K562 (cell line): ENCODE measurements around the gene PKD1L1. TPM values are rescaled to one million over a fixed set of nuclear protein-coding genes. Genes with fewer than 3 reads are reported as not detected.

Source experiments
- ATAC-seq: fragments of 200-7000 bp; cut with Tn5 transposase; 3 replicates; pipeline ENCODE4 v1.9.1; 2020; ENCODE audit warnings: moderate library complexity
- BruUV-seq: library from RNA; stranded (reverse); fragments of 400-500 nt; replicated peaks from 2 replicates; lab custom pipeline; 2021; lab: Mats Ljungman, UMichigan
- CTCF ChIA-PET: fragments of 300-600 bp; formaldehyde crosslinking; extraction: SDS; loops from one replicate; lab custom pipeline; 2021; ENCODE audit warnings: low intra/inter-chr PET ratio; lab: Yijun Ruan, JAX
- POLR2A ChIA-PET: fragments of 300-600, 350-650 bp; sonication (Branson Sonifier 250); formaldehyde crosslinking; extraction: SDS; loops from one replicate; lab custom pipeline; 2021; ENCODE audit warnings: antibody characterized with exemption, inconsistent platforms; lab: Yijun Ruan, JAX
- DNase-seq, 4 experiments: peaks; one replicate each; pipeline versions ENCODE4 v3.0.0 to v3.0.0-alpha.2; 2011 to 2018; ENCODE audit warnings: low spot score in 3 of 4, mixed read lengths in 3 of 4; ENCODE audit errors: extremely low read depth in 1 of 4
- FAIRE-seq: peaks from 2 replicates; lab custom pipeline; 2011; peaks lifted over from hg19 to GRCh38; lab: Jason Lieb, UNC
- H2AFZ ChIP-seq: 2 replicates; pipeline ENCODE4 v1.6.0; 2011; ENCODE audit warnings: low read depth, low read length, control low read depth, inconsistent platforms
- H3K27ac ChIP-seq: fragments of 200-600 bp; 3 replicates; pipeline ENCODE4 v1.8.0; 2011; ENCODE audit warnings: low read depth, mild to moderate bottlenecking, control low read depth, inconsistent platforms, low read length, moderate library complexity, mixed read lengths; ENCODE audit errors: extremely low read depth
- H3K27me3 ChIP-seq, 2 experiments: fragments of 300-600 bp in 1 of 2; 2 replicates in 1 of 2; 3 replicates in 1 of 2; pipeline versions ENCODE4 v1.6.0 to v1.8.0; 2011; ENCODE audit warnings: inconsistent platforms in 2 of 2, low read length in 2 of 2, mild to moderate bottlenecking in 1 of 2, mixed read lengths in 1 of 2, moderate library complexity in 1 of 2; ENCODE audit not compliant: control insufficient read depth in 2 of 2, insufficient read depth in 2 of 2
- H3K36me3 ChIP-seq: fragments of 300-600 bp; 3 replicates; pipeline ENCODE4 v1.8.0; 2011; ENCODE audit warnings: mild to moderate bottlenecking, low read length, inconsistent platforms; ENCODE audit not compliant: control insufficient read depth, insufficient read depth
- H3K4me1 ChIP-seq, 2 experiments: fragments of 200-600 bp in 1 of 2; replicated peaks in 1 of 2; 2 replicates in 1 of 2; 3 replicates in 1 of 2; pipeline versions ENCODE4 v1.5.1 to v1.8.0; 2011; ENCODE audit warnings: inconsistent platforms in 2 of 2, low read length in 2 of 2, mild to moderate bottlenecking in 1 of 2, mixed read lengths in 1 of 2, moderate library complexity in 1 of 2; ENCODE audit not compliant: control insufficient read depth in 2 of 2, insufficient read depth in 2 of 2
- H3K4me2 ChIP-seq: 2 replicates; pipeline ENCODE4 v1.6.1; 2011; ENCODE audit warnings: low read length, control low read depth, inconsistent platforms, mixed read lengths; ENCODE audit not compliant: insufficient read depth
- H3K4me3 ChIP-seq: fragments of 200-600 bp; sonication (generic), shearing (Covaris generic); 2 replicates; pipeline ENCODE4 v1.5.1; 2016; ENCODE audit warnings: control low read depth, inconsistent platforms
- H3K79me2 ChIP-seq: fragments of 200-600 bp; 3 replicates; pipeline ENCODE4 v1.8.0; 2011; ENCODE audit warnings: low read length, inconsistent platforms; ENCODE audit not compliant: control insufficient read depth, insufficient read depth
- H3K9ac ChIP-seq, 2 experiments: 2 replicates each; pipeline versions ENCODE4 v1.6.0 to v1.6.1; 2011; ENCODE audit warnings: low read depth in 2 of 2, low read length in 2 of 2, control low read depth in 1 of 2, inconsistent platforms in 1 of 2, mild to moderate bottlenecking in 1 of 2, mixed read lengths in 1 of 2; ENCODE audit not compliant: insufficient read depth in 1 of 2
- H3K9me1 ChIP-seq: one replicate; pipeline ENCODE4 v1.6.0; 2011; ENCODE audit warnings: inconsistent platforms, mild to moderate bottlenecking, low read length, moderate library complexity; ENCODE audit not compliant: control insufficient read depth, insufficient read depth
- H3K9me3 ChIP-seq: replicated peaks from 2 replicates; pipeline ENCODE4 v1.5.1; 2011; ENCODE audit warnings: low read depth, low read length, inconsistent platforms; ENCODE audit not compliant: control insufficient read depth, insufficient read depth
- H4K20me1 ChIP-seq: replicated peaks from 2 replicates; pipeline ENCODE4 v1.6.1; 2011; ENCODE audit warnings: low read length, inconsistent platforms, mixed read lengths; ENCODE audit not compliant: control insufficient read depth, insufficient read depth
- ARNT ChIP-seq, 2 experiments: fragments of 450-650 bp; IDR thresholded peaks; 2 replicates each; pipeline ENCODE4 v1.6.1; 2016; ENCODE audit warnings: mild to moderate bottlenecking in 1 of 2
- IRF2 ChIP-seq: sonication (generic); formaldehyde crosslinking; IDR thresholded peaks from 2 replicates; pipeline ENCODE4 v1.8.1; 2022; ENCODE audit warnings: mild to moderate bottlenecking, missing genetic modification reagents
- MBD2 ChIP-seq: sonication (generic); IDR thresholded peaks from 2 replicates; pipeline ENCODE4 v1.6.1; 2016; ENCODE audit warnings: low read depth, borderline replicate concordance
- MCM5 ChIP-seq: fragments of 450-650 bp; IDR thresholded peaks from 2 replicates; pipeline ENCODE4 v1.6.1; 2016; ENCODE audit warnings: low read depth
- NKRF ChIP-seq: fragments of 450-650 bp; IDR thresholded peaks from 2 replicates; pipeline ENCODE4 v1.6.1; 2016; ENCODE audit warnings: borderline replicate concordance
- PCBP1 ChIP-seq: fragments of 200-400 bp; formaldehyde crosslinking; IDR thresholded peaks from 2 replicates; pipeline ENCODE4 v1.6.1; 2018; ENCODE audit warnings: mild to moderate bottlenecking, low read depth, low read length; ENCODE audit not compliant: poor library complexity, severe bottlenecking
- POLR2H ChIP-seq: IDR thresholded peaks from 2 replicates; pipeline ENCODE4 v1.6.1; 2016; ENCODE audit warnings: missing genetic modification characterization, low read depth, mild to moderate bottlenecking, control low read depth, missing compliant biosample characterization, moderate library complexity
- SAFB ChIP-seq: fragments of 200-400 bp; formaldehyde crosslinking; IDR thresholded peaks from 2 replicates; pipeline ENCODE4 v1.6.1; 2017; ENCODE audit warnings: low read depth, low read length, borderline replicate concordance
- STAG1 ChIP-seq: sonication (generic); formaldehyde crosslinking; IDR thresholded peaks from 2 replicates; pipeline ENCODE4 v1.5.0; 2020; ENCODE audit warnings: missing genetic modification reagents, borderline replicate concordance
- ZBTB1 ChIP-seq: sonication (generic); formaldehyde crosslinking; IDR thresholded peaks from 2 replicates; pipeline ENCODE4 v1.8.1; 2023; ENCODE audit warnings: missing genetic modification reagents, low read depth, mild to moderate bottlenecking, borderline replicate concordance
- ZNF124 ChIP-seq: sonication (generic); formaldehyde crosslinking; IDR thresholded peaks from 2 replicates; pipeline ENCODE4 v1.8.1; 2022; ENCODE audit warnings: missing genetic modification reagents
- ZNF785 ChIP-seq: fragments of 250-450 bp; sonication (Bioruptor Pico); IDR thresholded peaks from 2 replicates; pipeline ENCODE4 v1.4.0; 2020; ENCODE audit warnings: mild to moderate bottlenecking
- WGBS: fragments of 100-300 bp; shearing (Covaris generic); methylation state at CpG from one replicate; pipeline ENCODE4 v1.1.6; 2016; ENCODE audit warnings: low coverage, mixed read lengths; ENCODE audit not compliant: insufficient coverage; ENCODE audit errors: missing lambda C conversion rate; 5-methylcytosine and 5-hydroxymethylcytosine counted together
- in situ Hi-C: fragments of 300-500 bp; cut with MboI; formaldehyde crosslinking; loops from 4 replicates; pipeline ENCODE4 v1.15.0; 2018; ENCODE audit warnings: inconsistent platforms, mixed read lengths
- intact Hi-C: fragments of 100-400 bp; cut with micrococcal nuclease; formaldehyde crosslinking; loops from 2 replicates; pipeline ENCODE4 v1.14.2; 2022
- polyA plus RNA-seq, 8 experiments: library from polyadenylated mRNA; depleted of rRNA in 4 of 8; stranded (reverse) in 5 of 8; unstranded in 3 of 8; fragments of >200 nt; fragmentation: Nextera tagmentation in 2 of 8; fragmentation: Illumina TruSeq in 1 of 8; extraction: Ambion mirVana in 2 of 8; extraction: Trizol in 1 of 8; gene quantifications; 2 replicates each; pipeline versions ENCODE4 v1.2.1 to v1.2.3, GENCODE V29; 2011 to 2014; ENCODE audit warnings: inconsistent platforms in 1 of 8, missing spikeins in 1 of 8
- total RNA-seq, 7 experiments: library from RNA; depleted of rRNA in 6 of 7; stranded (reverse); fragments of >200 nt in 6 of 7; fragmentation: Illumina TruSeq in 2 of 7; extraction: Trizol in 2 of 7; gene quantifications; 2 replicates each; pipeline versions ENCODE4 v1.2.1 to v1.2.3, GENCODE V29; 2011 to 2021; ENCODE audit warnings: low replicate concordance in 1 of 7
- TF ChIP-seq, protein P1 (sequence below): sonication (generic); formaldehyde crosslinking; IDR thresholded peaks from 2 replicates; pipeline ENCODE4 v1.8.0; 2022; ENCODE audit warnings: mild to moderate bottlenecking, missing genetic modification reagents
- TF ChIP-seq, protein P2 (sequence below): sonication (generic); formaldehyde crosslinking; IDR thresholded peaks from 2 replicates; pipeline ENCODE4 v1.8.0; 2023; ENCODE audit warnings: mild to moderate bottlenecking, missing genetic modification reagents

PKD1L1 gene
- total and polyA plus RNA-seq, 9 of the 15 experiments (the other 6 are each of a cell fraction or from before 2014, with no cell fraction given): 0.01 to 0.02 TPM; not detected in 7

DNA sequence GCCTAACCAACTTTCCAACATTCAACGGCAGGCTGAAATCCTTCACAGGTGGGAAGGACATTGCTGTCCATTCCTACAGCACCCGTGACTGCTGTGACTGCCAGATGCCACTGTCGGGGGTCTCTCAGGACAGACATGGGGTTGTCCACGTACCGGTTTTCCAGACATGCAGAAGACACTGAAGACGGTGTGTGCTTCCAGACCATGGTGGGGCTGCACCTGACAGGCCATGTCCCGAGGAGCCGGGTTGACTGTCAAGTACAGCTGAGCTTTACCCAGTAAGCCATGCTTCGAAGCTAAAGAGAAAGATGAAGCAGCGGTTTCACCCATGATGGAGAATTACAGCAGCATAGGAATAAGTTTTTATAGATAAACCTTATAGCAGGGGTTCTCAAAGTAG, 70.9 kb downstream of the PKD1L1 start:
- ATAC-seq: no peak
- BruUV-seq: no TSS peak
- intact Hi-C loops: no loop called here

More for the DNA sequence above, 70.9 kb downstream of the PKD1L1 start:
- Histone ChIP-seq H2AFZ (no peak overlapping the region), H3K9me3 (no peaks in the 10 kb centered on the region), H3K4me2 (no peak overlapping the region), H3K4me3 (no peak overlapping the region), H3K9ac (no peak overlapping the region), H3K4me1 (no peaks in the 10 kb centered on the region), H4K20me1 (no peaks in the 10 kb centered on the region), H3K27ac (no peak overlapping the region), H3K27me3 (peaks cover 0 to 20% of the 10 kb centered on the region in 2 experiments; a peak in 4 of 5 replicates), H3K79me2 (no peaks in the 10 kb centered on the region), H3K9me1 (no peaks in the 10 kb centered on the region), H3K36me3 (no peaks in the 10 kb centered on the region)
- DNase-seq: no peak
- FAIRE-seq: no peak
- no peak for TF ChIP-seq MBD2
- TF ChIP-seq ZNF785 (CRISPR knock-in tag): no peak
- TF ChIP-seq POLR2H (tag): no peak
- TF ChIP-seq ZBTB1: no peak
- TF ChIP-seq MCM5: no peak
- TF ChIP-seq PCBP1: no peak
- no peak for TF ChIP-seq ZNF124 (CRISPR knock-in tag)
- no peak for TF ChIP-seq NKRF
- TF ChIP-seq STAG1: no peak
- no peak for TF ChIP-seq IRF2 (CRISPR knock-in tag)
- TF ChIP-seq, protein P1, sequence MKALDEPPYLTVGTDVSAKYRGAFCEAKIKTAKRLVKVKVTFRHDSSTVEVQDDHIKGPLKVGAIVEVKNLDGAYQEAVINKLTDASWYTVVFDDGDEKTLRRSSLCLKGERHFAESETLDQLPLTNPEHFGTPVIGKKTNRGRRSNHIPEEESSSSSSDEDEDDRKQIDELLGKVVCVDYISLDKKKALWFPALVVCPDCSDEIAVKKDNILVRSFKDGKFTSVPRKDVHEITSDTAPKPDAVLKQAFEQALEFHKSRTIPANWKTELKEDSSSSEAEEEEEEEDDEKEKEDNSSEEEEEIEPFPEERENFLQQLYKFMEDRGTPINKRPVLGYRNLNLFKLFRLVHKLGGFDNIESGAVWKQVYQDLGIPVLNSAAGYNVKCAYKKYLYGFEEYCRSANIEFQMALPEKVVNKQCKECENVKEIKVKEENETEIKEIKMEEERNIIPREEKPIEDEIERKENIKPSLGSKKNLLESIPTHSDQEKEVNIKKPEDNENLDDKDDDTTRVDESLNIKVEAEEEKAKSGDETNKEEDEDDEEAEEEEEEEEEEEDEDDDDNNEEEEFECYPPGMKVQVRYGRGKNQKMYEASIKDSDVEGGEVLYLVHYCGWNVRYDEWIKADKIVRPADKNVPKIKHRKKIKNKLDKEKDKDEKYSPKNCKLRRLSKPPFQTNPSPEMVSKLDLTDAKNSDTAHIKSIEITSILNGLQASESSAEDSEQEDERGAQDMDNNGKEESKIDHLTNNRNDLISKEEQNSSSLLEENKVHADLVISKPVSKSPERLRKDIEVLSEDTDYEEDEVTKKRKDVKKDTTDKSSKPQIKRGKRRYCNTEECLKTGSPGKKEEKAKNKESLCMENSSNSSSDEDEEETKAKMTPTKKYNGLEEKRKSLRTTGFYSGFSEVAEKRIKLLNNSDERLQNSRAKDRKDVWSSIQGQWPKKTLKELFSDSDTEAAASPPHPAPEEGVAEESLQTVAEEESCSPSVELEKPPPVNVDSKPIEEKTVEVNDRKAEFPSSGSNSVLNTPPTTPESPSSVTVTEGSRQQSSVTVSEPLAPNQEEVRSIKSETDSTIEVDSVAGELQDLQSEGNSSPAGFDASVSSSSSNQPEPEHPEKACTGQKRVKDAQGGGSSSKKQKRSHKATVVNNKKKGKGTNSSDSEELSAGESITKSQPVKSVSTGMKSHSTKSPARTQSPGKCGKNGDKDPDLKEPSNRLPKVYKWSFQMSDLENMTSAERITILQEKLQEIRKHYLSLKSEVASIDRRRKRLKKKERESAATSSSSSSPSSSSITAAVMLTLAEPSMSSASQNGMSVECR: no peak
- TF ChIP-seq SAFB: no peak
- TF ChIP-seq, protein P2, sequence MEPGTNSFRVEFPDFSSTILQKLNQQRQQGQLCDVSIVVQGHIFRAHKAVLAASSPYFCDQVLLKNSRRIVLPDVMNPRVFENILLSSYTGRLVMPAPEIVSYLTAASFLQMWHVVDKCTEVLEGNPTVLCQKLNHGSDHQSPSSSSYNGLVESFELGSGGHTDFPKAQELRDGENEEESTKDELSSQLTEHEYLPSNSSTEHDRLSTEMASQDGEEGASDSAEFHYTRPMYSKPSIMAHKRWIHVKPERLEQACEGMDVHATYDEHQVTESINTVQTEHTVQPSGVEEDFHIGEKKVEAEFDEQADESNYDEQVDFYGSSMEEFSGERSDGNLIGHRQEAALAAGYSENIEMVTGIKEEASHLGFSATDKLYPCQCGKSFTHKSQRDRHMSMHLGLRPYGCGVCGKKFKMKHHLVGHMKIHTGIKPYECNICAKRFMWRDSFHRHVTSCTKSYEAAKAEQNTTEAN (CRISPR knock-in tag): no peak
- no peak for TF ChIP-seq ARNT (IDR thresholded peaks at IDR 0.05)
- in situ Hi-C loops: no loop called here
- ChIA-PET CTCF (no interaction called here), POLR2A (no interaction called here)
- 0% methylated on average over 10 of the region's 10 CpGs for WGBS
